Cardiac muscle cell (in vitro differentiated cells and primary cell): ENCODE results near the gene KIR3DL3. TPM values are rescaled to one million over a fixed set of nuclear protein-coding genes. Genes with fewer than 3 reads are reported as not detected.
"Not testable (repeated sequence)": the region's sequence is repeated elsewhere in the genome, so short reads cannot be mapped to it uniquely, and the experiment has no call there.

Experiments
- DNase-seq, 2 donors: peaks; one replicate each; pipeline versions ENCODE4 v3.0.0 to v3.0.0-alpha.2; 2010 to 2017; ENCODE audit warnings: low read depth in 1 of 2, low spot score in 1 of 2
- H3K27ac ChIP-seq: fragments of 200-600 bp; sonication (generic); 2 replicates; pipeline ENCODE4 v1.5.1; 2016
- H3K27me3 ChIP-seq: fragments of 200-600 bp; sonication (generic); 2 replicates; pipeline ENCODE4 v1.6.0; 2016; ENCODE audit warnings: control low read depth
- H3K36me3 ChIP-seq: fragments of 200-600 bp; sonication (generic); 2 replicates; pipeline ENCODE4 v1.5.1; 2016; ENCODE audit warnings: control low read depth
- H3K4me1 ChIP-seq: fragments of 200-600 bp; sonication (generic); 2 replicates; pipeline ENCODE4 v1.8.1; 2017; ENCODE audit warnings: low read depth, mild to moderate bottlenecking, mixed run types
- H3K4me3 ChIP-seq: fragments of 200-600 bp; sonication (generic); 2 replicates; pipeline ENCODE4 v1.5.1; 2016; ENCODE audit warnings: mild to moderate bottlenecking
- H3K9me3 ChIP-seq: fragments of 200-600 bp; sonication (generic); 2 replicates; pipeline ENCODE4 v1.5.1; 2017; ENCODE audit warnings: low read depth, mild to moderate bottlenecking, control low read depth
- polyA plus RNA-seq: library from polyadenylated mRNA; unstranded; fragments of >200 nt; fragmentation: Nextera tagmentation; extraction: Ambion mirVana; gene quantifications from 2 replicates; pipeline ENCODE4 v1.2.1, GENCODE V29; 2016
- total RNA-seq: library from RNA; depleted of rRNA; stranded (reverse); fragments of >200 nt; gene quantifications from 2 replicates; pipeline ENCODE4 v1.2.3, GENCODE V29; 2016
- TF ChIP-seq, protein P1 (sequence below): IDR thresholded peaks from 2 replicates; pipeline ENCODE4 v1.5.1; 2012; ENCODE audit warnings: low read depth, mild to moderate bottlenecking, low read length

The KIR3DL3 gene
- total RNA-seq (not detected in 2 replicates), polyA plus RNA-seq (not detected in 2 replicates)

DNA sequence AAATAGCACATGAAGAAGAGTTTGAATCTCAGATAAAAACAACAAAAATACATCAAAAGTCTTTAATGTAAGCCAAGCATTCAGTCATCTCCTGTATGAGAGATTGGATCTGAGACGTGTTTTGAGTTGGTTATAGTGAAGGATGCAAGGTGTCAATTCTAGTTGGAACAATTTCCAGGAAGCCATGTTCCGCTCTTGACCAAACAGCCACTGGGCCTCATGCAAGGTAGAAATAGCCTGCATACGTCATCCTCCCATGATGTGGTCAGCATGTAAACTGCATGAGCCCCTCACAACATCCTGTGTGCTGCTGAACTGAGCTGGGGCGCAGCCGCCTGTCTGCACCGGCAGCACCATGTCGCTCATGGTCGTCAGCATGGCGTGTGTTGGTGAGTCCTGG, at the start of gene KIR3DL3:
Gene KIR3DL3, plus strand, starts transcription at position 301 of the 400 bp plus-strand sequence. Its CDS starts 55 bp downstream, at position 356.
- Histone ChIP-seq H3K36me3 (no peaks in the 10 kb centered on the region), H3K27me3 (no peaks in the 10 kb centered on the region), H3K4me3 (no peak within 1 kb of the TSS), H3K27ac (no peak within 1 kb of the TSS), H3K9me3 (no peaks in the 10 kb centered on the region), H3K4me1 (no peaks in the 10 kb centered on the region)
- DNase-seq, result no peak
- TF ChIP-seq, protein P1, sequence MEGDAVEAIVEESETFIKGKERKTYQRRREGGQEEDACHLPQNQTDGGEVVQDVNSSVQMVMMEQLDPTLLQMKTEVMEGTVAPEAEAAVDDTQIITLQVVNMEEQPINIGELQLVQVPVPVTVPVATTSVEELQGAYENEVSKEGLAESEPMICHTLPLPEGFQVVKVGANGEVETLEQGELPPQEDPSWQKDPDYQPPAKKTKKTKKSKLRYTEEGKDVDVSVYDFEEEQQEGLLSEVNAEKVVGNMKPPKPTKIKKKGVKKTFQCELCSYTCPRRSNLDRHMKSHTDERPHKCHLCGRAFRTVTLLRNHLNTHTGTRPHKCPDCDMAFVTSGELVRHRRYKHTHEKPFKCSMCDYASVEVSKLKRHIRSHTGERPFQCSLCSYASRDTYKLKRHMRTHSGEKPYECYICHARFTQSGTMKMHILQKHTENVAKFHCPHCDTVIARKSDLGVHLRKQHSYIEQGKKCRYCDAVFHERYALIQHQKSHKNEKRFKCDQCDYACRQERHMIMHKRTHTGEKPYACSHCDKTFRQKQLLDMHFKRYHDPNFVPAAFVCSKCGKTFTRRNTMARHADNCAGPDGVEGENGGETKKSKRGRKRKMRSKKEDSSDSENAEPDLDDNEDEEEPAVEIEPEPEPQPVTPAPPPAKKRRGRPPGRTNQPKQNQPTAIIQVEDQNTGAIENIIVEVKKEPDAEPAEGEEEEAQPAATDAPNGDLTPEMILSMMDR, result no peak

DNA sequence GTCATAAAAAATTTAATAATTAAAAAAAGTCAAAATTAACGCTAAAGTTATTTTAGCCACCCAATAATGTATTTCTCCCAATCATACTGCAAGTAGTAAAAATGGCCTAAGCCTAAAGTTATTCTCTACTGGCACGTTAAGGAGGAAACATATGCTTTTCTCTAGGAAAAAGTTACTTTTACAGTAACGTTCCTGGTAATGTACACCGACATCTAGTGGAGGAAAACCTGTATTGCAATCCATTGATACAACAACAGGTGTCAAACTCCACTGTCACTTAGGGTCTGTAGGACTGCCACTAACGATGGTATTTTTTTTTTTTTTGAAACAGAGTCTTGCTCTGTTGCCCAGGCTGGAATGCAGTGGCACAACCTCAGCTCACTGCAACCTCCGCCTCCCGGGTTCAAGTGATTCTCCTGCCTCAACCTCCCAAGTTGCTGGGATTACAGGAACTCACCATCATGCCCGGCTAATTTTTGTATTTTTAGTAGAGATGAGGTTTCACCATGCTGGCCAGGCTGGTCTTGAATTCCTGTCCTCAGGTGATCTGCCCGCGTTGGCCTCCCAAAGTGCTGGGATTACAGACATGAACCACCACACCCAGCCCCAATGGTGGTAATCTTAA, 47.9 kb upstream of the KIR3DL3 start:
- not testable (repeated sequence) for H3K4me3 ChIP-seq, H3K9me3 ChIP-seq, H3K27ac ChIP-seq, H3K27me3 ChIP-seq, H3K4me1 ChIP-seq, H3K36me3 ChIP-seq
- peak; percentile 4 to 48 for DNase-seq
- TF ChIP-seq, protein P1, result peak; percentile 81

DNA sequence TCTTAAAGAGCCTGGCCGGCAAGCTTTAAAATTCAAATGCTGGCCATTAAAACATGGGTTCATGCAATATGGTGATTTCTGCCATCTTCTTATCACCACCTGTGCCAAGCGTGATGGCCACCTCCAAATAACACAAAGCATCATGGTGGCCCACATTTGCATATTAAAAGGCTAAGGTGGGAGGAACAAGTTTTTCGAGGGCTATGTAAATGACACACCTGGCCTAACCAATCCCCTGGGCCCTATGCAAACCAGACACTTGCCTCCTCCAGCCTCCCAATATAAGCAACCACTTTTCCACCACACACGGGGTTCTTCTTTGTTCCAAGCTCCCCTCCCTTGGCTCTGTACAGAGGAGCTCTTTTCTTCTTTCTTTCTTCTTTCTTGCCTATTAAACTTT, 47.0 kb upstream of the KIR3DL3 start:
- Histone ChIP-seq H3K9me3 (no peaks in the 10 kb centered on the region), H3K4me3 (no peak overlapping the region), H3K27ac (no peak overlapping the region), H3K4me1 (no peaks in the 10 kb centered on the region), H3K27me3 (no peaks in the 10 kb centered on the region), H3K36me3 (no peaks in the 10 kb centered on the region)
- DNase-seq, result no peak
- TF ChIP-seq, protein P1, result no peak

DNA sequence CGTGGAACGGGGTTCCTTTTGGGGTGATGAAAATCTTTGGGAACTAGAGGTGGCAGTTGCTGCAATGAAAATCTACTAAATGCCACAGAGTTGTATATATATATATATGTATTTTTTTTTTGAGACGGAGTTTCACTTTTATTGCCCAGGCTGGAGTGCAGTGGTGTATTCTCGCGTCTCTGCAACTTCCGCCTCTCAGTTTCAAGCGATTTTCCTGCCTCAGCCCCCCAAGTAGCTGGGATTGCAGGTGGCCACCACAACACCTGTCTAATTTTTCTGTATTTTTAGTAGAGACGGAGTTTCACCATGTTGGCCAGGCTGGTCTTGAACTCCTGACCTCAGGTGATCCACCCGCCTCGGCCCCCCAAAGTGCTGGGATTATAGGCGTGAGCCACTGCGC, 42.6 kb upstream of the KIR3DL3 start:
- not testable (repeated sequence) for DNase-seq, H3K27me3 ChIP-seq, H3K27ac ChIP-seq, H3K4me1 ChIP-seq, H3K4me3 ChIP-seq, H3K9me3 ChIP-seq, H3K36me3 ChIP-seq

DNA sequence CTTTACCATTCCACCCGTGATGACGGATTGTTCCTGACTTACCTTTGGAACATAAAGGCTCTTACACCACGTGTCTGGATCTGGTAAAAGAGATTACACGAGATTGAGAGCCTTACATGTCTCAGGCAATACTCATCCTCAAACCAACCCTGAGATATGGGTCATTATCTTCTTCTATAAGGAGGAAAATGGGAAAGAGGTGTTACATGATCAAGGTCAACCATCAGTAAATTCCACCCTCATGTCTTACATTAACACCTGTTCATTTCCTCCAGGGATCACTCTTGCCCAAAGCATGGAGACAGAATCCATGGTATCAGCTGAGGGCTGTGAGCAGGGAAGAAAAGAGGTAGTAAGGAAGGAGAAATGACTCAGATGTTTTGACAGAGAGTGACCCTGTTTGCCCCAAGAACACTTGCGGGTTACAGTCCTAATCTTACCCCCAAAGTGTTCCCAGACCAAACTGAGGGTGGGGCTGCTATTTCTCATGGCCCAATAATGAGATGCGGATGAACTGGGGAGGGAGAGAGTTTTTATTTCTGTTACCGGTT, 41.9 kb upstream of the KIR3DL3 start:
- H3K27me3 ChIP-seq, result no peaks in the 10 kb centered on the region
- H3K9me3 ChIP-seq, result no peaks in the 10 kb centered on the region
- no peaks in the 10 kb centered on the region for H3K36me3 ChIP-seq
- no peak overlapping the region for H3K27ac ChIP-seq
- no peak for DNase-seq
- TF ChIP-seq, protein P1, result no peak
- no peaks in the 10 kb centered on the region for H3K4me1 ChIP-seq
- H3K4me3 ChIP-seq, result no peak overlapping the region

DNA sequence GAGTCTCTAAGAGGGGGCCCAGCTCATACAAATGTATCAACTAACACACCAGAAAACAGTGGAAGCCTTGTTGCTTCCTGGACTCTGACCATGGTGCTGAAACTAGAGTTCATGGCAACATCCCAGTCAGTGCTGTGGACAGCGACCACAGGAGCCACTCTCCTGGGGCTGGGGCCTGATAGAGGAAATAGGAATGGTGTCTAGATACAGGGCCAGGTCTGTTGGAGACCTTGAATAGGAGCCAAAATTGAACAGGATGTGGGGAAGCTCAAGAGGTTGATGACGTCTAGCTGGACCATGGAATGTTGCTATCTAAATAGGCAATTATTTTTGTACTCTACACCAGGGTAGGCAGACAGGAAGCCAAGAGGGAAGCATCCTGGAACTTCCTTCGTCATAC, 39.7 kb upstream of the KIR3DL3 start:
- TF ChIP-seq, protein P1, result no peak
- Histone ChIP-seq H3K4me1 (no peaks in the 10 kb centered on the region), H3K9me3 (no peaks in the 10 kb centered on the region), H3K4me3 (no peak overlapping the region), H3K36me3 (no peaks in the 10 kb centered on the region), H3K27me3 (no peaks in the 10 kb centered on the region), H3K27ac (no peak overlapping the region)
- peak; percentile 1 to 2 for DNase-seq
